H1 (cell line): ENCODE measurements around the gene DRAP1. TPM values are rescaled to one million over a fixed set of nuclear protein-coding genes. Genes with fewer than 3 reads are reported as not detected.

Experiments used
- CTCF ChIA-PET: fragments of 300-600 bp; sonication (Branson Sonifier 250); formaldehyde crosslinking; loops from one replicate; lab custom pipeline; 2021; ENCODE audit not compliant: partially characterized antibody; lab: Charles Lee
- POLR2A ChIA-PET: fragments of 300-600 bp; sonication (Branson Sonifier 250); formaldehyde crosslinking; loops from one replicate; lab custom pipeline; 2021; ENCODE audit warnings: inconsistent platforms; ENCODE audit not compliant: partially characterized antibody; lab: Charles Lee
- DNase-seq, 2 experiments: peaks; one replicate each; pipeline versions ENCODE4 v3.0.0 to v3.0.0-alpha.2; 2010 to 2022; ENCODE audit warnings: low spot score in 2 of 2, low read depth in 1 of 2, mixed read lengths in 1 of 2
- FAIRE-seq: peaks from 2 replicates; lab custom pipeline; 2011; peaks lifted over from hg19 to GRCh38; lab: Jason Lieb, UNC
- H2AFZ ChIP-seq: 2 replicates; pipeline ENCODE4 v1.8.1; 2012; ENCODE audit warnings: low read length, inconsistent platforms
- H2AK5ac ChIP-seq: 2 replicates; pipeline ENCODE4 v1.6.1; 2013; ENCODE audit warnings: low read depth, low read length
- H2BK120ac ChIP-seq: replicated peaks from 2 replicates; pipeline ENCODE3; 2013; ENCODE audit warnings: low read depth, low read length, inconsistent platforms
- H2BK12ac ChIP-seq: 2 replicates; pipeline ENCODE4 v1.6.1; 2013; ENCODE audit warnings: low read depth, low read length
- H2BK15ac ChIP-seq: 2 replicates; pipeline ENCODE4 v1.6.1; 2013; ENCODE audit warnings: low read length
- H2BK20ac ChIP-seq: 2 replicates; pipeline ENCODE4 v1.6.1; 2013; ENCODE audit warnings: low read length
- H2BK5ac ChIP-seq: 2 replicates; pipeline ENCODE4 v1.6.1; 2013; ENCODE audit warnings: low read depth, low read length
- H3K14ac ChIP-seq: 2 replicates; pipeline ENCODE4 v1.6.1; 2013; ENCODE audit warnings: inconsistent platforms; ENCODE audit not compliant: insufficient read length
- H3K18ac ChIP-seq: 2 replicates; pipeline ENCODE4 v1.6.1; 2013; ENCODE audit warnings: low read length; ENCODE audit errors: extremely low read depth
- H3K23ac ChIP-seq: 2 replicates; pipeline ENCODE4 v1.6.1; 2013; ENCODE audit warnings: inconsistent platforms; ENCODE audit not compliant: insufficient read length
- H3K23me2 ChIP-seq: 2 replicates; pipeline ENCODE4 v1.6.1; 2013; ENCODE audit warnings: low read depth, low read length
- H3K27ac ChIP-seq: 2 replicates; pipeline ENCODE4 v1.6.1; 2011; ENCODE audit warnings: low read depth, low read length, inconsistent platforms
- H3K27me3 ChIP-seq, 4 experiments: replicated peaks in 1 of 4; 1 replicate in 1 of 4; 2 replicates in 3 of 4; pipeline versions ENCODE4 v1.6.1 to v1.8.1; 2011 to 2013; ENCODE audit warnings: low read length in 3 of 4, mild to moderate bottlenecking in 3 of 4, inconsistent platforms in 2 of 4, mixed read lengths in 2 of 4, moderate library complexity in 1 of 4; ENCODE audit not compliant: control insufficient read depth in 3 of 4, insufficient read depth in 3 of 4; ENCODE audit errors: extremely low read depth in 1 of 4
- H3K36me3 ChIP-seq, 4 experiments: 2 replicates each; pipeline versions ENCODE4 v1.6.1 to v1.8.1; 2011 to 2013; ENCODE audit warnings: mild to moderate bottlenecking in 4 of 4, low read length in 3 of 4, moderate library complexity in 2 of 4, control low read depth in 1 of 4, inconsistent platforms in 1 of 4; ENCODE audit not compliant: insufficient read depth in 4 of 4, control insufficient read depth in 2 of 4
- H3K4ac ChIP-seq: replicated peaks from 2 replicates; pipeline ENCODE3; 2013; ENCODE audit warnings: low read length, low read depth, mixed read lengths, inconsistent platforms; ENCODE audit not compliant: insufficient read length
- H3K4me1 ChIP-seq, 4 experiments: replicated peaks in 1 of 4; 1 replicate in 1 of 4; 2 replicates in 3 of 4; pipeline versions ENCODE4 v1.6.1 to v1.8.1; 2011 to 2013; ENCODE audit warnings: low read length in 3 of 4, inconsistent platforms in 2 of 4, mixed read lengths in 1 of 4; ENCODE audit not compliant: insufficient read depth in 4 of 4, control insufficient read depth in 3 of 4
- H3K4me2 ChIP-seq, 2 experiments: 2 replicates each; pipeline versions ENCODE4 v1.6.1 to v1.8.1; 2011 to 2013; ENCODE audit warnings: low read depth in 2 of 2, low read length in 2 of 2, control low read depth in 1 of 2, inconsistent platforms in 1 of 2, mild to moderate bottlenecking in 1 of 2; ENCODE audit not compliant: insufficient read depth in 1 of 2
- H3K4me3 ChIP-seq, 4 experiments: fragments of 200-600, 300-600 bp in 1 of 4; sonication (generic), shearing (Covaris generic), sonication (Bioruptor Twin) in 1 of 4; 2 replicates each; pipeline versions ENCODE4 v1.5.1 to v1.8.1; 2011 to 2016; ENCODE audit warnings: low read length in 4 of 4, low read depth in 3 of 4, control low read depth in 2 of 4, inconsistent platforms in 2 of 4, mild to moderate bottlenecking in 2 of 4, mixed read lengths in 1 of 4, moderate library complexity in 1 of 4; ENCODE audit not compliant: insufficient read depth in 2 of 4; ENCODE audit errors: extremely low read depth in 1 of 4
- H3K56ac ChIP-seq: replicated peaks from 2 replicates; pipeline ENCODE3; 2013; ENCODE audit warnings: low read depth, mild to moderate bottlenecking, mixed read lengths, low read length, inconsistent platforms; ENCODE audit not compliant: insufficient read length
- H3K79me1 ChIP-seq: 2 replicates; pipeline ENCODE4 v1.6.1; 2013; ENCODE audit warnings: low read depth, low read length, control low read depth
- H3K79me2 ChIP-seq, 2 experiments: 2 replicates each; pipeline versions ENCODE4 v1.6.1 to v1.8.1; 2012 to 2013; ENCODE audit warnings: low read length in 2 of 2, mild to moderate bottlenecking in 2 of 2, inconsistent platforms in 1 of 2; ENCODE audit not compliant: insufficient read depth in 2 of 2, control insufficient read depth in 1 of 2
- H3K9ac ChIP-seq, 4 experiments: replicated peaks in 1 of 4; 1 replicate in 1 of 4; 2 replicates in 3 of 4; pipeline versions ENCODE4 v1.6.1 to v1.8.1; 2011 to 2013; ENCODE audit warnings: low read depth in 3 of 4, low read length in 3 of 4, control low read depth in 2 of 4, mild to moderate bottlenecking in 2 of 4, moderate library complexity in 2 of 4, inconsistent platforms in 1 of 4; ENCODE audit errors: extremely low read depth in 1 of 4
- H3K9me3 ChIP-seq, 2 experiments: 2 replicates each; pipeline versions ENCODE4 v1.6.1 to v1.8.1; 2012 to 2013; ENCODE audit warnings: mild to moderate bottlenecking in 2 of 2, moderate library complexity in 2 of 2, control low read depth in 1 of 2, inconsistent platforms in 1 of 2, low read depth in 1 of 2, low read length in 1 of 2, mixed read lengths in 1 of 2; ENCODE audit not compliant: insufficient read depth in 2 of 2
- H4K20me1 ChIP-seq, 2 experiments: replicated peaks in 1 of 2; 2 replicates each; pipeline versions ENCODE3 to v1.8.1; 2011 to 2013; ENCODE audit warnings: inconsistent platforms in 2 of 2, low read length in 2 of 2, mild to moderate bottlenecking in 1 of 2; ENCODE audit not compliant: insufficient read depth in 2 of 2, control insufficient read depth in 1 of 2
- H4K5ac ChIP-seq: 2 replicates; pipeline ENCODE4 v1.6.1; 2013; ENCODE audit warnings: low read length, low read depth, mixed read lengths, inconsistent platforms; ENCODE audit not compliant: insufficient read length
- H4K8ac ChIP-seq: 2 replicates; pipeline ENCODE4 v1.8.0; 2013; ENCODE audit warnings: mild to moderate bottlenecking, moderate library complexity, low read length, inconsistent platforms; ENCODE audit not compliant: insufficient read depth; ENCODE audit errors: extremely low read depth
- H4K91ac ChIP-seq: replicated peaks from 2 replicates; pipeline ENCODE3; 2013; ENCODE audit warnings: low read length, mixed read lengths, inconsistent platforms; ENCODE audit not compliant: insufficient read length
- BACH1 ChIP-seq: IDR thresholded peaks from 2 replicates; pipeline ENCODE4 v1.6.1; 2012; ENCODE audit warnings: low read length, improper control_type of control experiment
- MAFK ChIP-seq: IDR thresholded peaks from 2 replicates; pipeline ENCODE4 v1.6.1; 2012; ENCODE audit warnings: low read depth, mild to moderate bottlenecking, improper control_type of control experiment, low read length
- WGBS, 2 experiments: shearing (Covaris generic) in 1 of 2; methylation state at CpG; one replicate each; pipeline versions ENCODE4 v1.1.6 to v1.1.7; 2013 to 2015; ENCODE audit warnings: low lambda C conversion rate in 2 of 2, mixed read lengths in 2 of 2, inconsistent platforms in 1 of 2, low coverage in 1 of 2, missing lambda C conversion rate in 1 of 2; ENCODE audit not compliant: insufficient replicate concordance in 2 of 2, insufficient coverage in 1 of 2, insufficient read length in 1 of 2; ENCODE audit errors: extremely low coverage in 1 of 2, missing lambda C conversion rate in 1 of 2; 5-methylcytosine and 5-hydroxymethylcytosine counted together
- polyA plus RNA-seq, 7 experiments: library from polyadenylated mRNA; depleted of rRNA in 3 of 7; stranded (reverse) in 5 of 7; unstranded in 2 of 7; fragments of >200 nt in 5 of 7; fragments of 200-250 nt in 2 of 7; gene quantifications; 1 replicate in 5 of 7; 2 replicates in 1 of 7; 4 replicates in 1 of 7; pipeline versions ENCODE4 v1.2.1 to v1.2.3, GENCODE V29; 2011 to 2013; ENCODE audit warnings: missing spikeins in 2 of 7, mixed read lengths in 2 of 7
- total RNA-seq: library from RNA; stranded (reverse); fragmentation: NEBNext Ultra II Directional; extraction: Animal tissue kit (Norgen Biotek cat#: 25700); gene quantifications from 2 replicates; pipeline ENCODE4 v1.2.1, GENCODE V29; 2021
- TF ChIP-seq, protein P1 (sequence below): IDR thresholded peaks from 2 replicates; pipeline ENCODE4 v1.6.1; 2012; ENCODE audit warnings: low read length, inconsistent platforms

The DRAP1 gene
- total and polyA plus RNA-seq, 2 of the 8 experiments (the other 6 are each of a cell fraction or from before 2014, with no cell fraction given): 62.5 to 98.7 TPM

DNA sequence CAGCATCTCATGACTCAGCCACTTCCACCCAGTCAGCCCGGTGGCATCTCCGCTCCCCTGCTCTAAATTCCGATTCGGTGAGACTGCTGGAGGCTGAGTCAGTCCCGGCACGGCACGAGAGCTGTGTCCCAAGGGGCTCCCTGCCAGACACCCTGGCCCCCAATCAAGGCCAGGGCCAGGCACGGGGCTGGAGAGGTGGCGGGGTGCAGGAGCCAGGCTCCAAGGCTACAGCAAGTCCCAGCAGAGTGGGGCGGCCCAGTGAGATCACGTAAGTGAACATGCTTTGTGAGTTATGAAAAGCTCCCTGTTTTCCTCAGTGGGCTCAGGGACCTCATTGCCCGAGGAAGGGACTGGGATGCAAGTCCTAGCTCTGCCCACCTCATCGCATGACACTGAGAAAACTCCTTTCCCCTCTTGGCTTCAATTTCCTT lies 3.4 kb upstream of the DRAP1 start:
- peaks cover 7% of the 10 kb centered on the region; the same call in 1 of the 2 replicates for H3K79me1 ChIP-seq
- H4K8ac ChIP-seq: peak overlapping the region; percentile 84; the same call in 1 of the 2 replicates
- POLR2A ChIA-PET: interaction anchor here (0.6 to 4.9 kb wide), 10 partner anchors 24 to 353 kb away, joined by 3 to 36 read pairs (median 3); partner anchors contain the start of genes CCDC85B, FIBP, MUS81 and RAB1B
- H3K9me3 ChIP-seq: no peaks in the 10 kb centered on the region
- no peak overlapping the region for H2BK20ac ChIP-seq
- no peak overlapping the region for H2BK120ac ChIP-seq
- DNase-seq (no peak), FAIRE-seq (no peak)
- no peaks in the 10 kb centered on the region; a peak in 1 of 7 replicates for H3K27me3 ChIP-seq
- no peak overlapping the region for H2BK12ac ChIP-seq
- no peak overlapping the region for H2AFZ ChIP-seq
- H3K9ac ChIP-seq: no peak overlapping the region
- peaks cover 0 to 7% of the 10 kb centered on the region in 2 experiments; a peak in 2 of 4 replicates for H3K79me2 ChIP-seq
- no peaks in the 10 kb centered on the region for H3K36me3 ChIP-seq
- 65% methylated on average over 13 of the region's 13 CpGs; no CpG with 5 or more reads in 1 of the 2 experiments for WGBS, 2 experiments
- peak; percentile 43; the same call in 1 of the 2 replicates for TF ChIP-seq MAFK
- peak; percentile 83 for TF ChIP-seq BACH1
- TF ChIP-seq, protein P1, sequence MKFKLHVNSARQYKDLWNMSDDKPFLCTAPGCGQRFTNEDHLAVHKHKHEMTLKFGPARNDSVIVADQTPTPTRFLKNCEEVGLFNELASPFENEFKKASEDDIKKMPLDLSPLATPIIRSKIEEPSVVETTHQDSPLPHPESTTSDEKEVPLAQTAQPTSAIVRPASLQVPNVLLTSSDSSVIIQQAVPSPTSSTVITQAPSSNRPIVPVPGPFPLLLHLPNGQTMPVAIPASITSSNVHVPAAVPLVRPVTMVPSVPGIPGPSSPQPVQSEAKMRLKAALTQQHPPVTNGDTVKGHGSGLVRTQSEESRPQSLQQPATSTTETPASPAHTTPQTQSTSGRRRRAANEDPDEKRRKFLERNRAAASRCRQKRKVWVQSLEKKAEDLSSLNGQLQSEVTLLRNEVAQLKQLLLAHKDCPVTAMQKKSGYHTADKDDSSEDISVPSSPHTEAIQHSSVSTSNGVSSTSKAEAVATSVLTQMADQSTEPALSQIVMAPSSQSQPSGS: no peak
- TF ChIP-seq, all 59 proteins: peak for 2
- Histone ChIP-seq H3K23me2 (peaks cover 13% of the 10 kb centered on the region; the same call in 1 of the 2 replicates), H3K14ac (no peak overlapping the region), H4K5ac (no peak overlapping the region), H2AK5ac (no peak overlapping the region), H3K18ac (peak overlapping the region; percentile 63; the same call in 1 of the 2 replicates), H3K56ac (no peak overlapping the region), H2BK5ac (no peak overlapping the region), H3K4ac (no peak overlapping the region), H3K27ac (no peak overlapping the region), H3K4me1 (peaks cover 2 to 22% (median 14%) of the 10 kb centered on the region in 4 experiments; a peak in 5 of 7 replicates), H4K91ac (no peak overlapping the region), H2BK15ac (no peak overlapping the region), H3K4me2 (no peak overlapping the region), H3K23ac (no peak overlapping the region), H4K20me1 (peaks cover 0 to 7% of the 10 kb centered on the region in 2 experiments), H3K4me3 (no peak overlapping the region)
- CTCF ChIA-PET: interaction anchor here (0.8 to 11.7 kb wide), 8 partner anchors 10 to 94 kb away, joined by 3 to 212 read pairs (median 6); partner anchors contain the start of genes CCDC85B, FIBP and MUS81
